SKM-1 (cell line): ENCODE data around the gene TDRD3.

Experiments used
- DNase-seq: peaks from one replicate; lab custom pipeline; 2025; ENCODE audit not compliant: unreplicated experiment; lab: John Stamatoyannopoulos, UW

The TDRD3 gene

GRCh38 chr13:60572003-60572798 is 175.2 kb downstream of the TDRD3 start:
- DNase-seq = no peak

- DNase-seq = no peak
Observed at GRCh38 chr13:60572855-60573254, 175.8 kb downstream of the TDRD3 start.

- no peak for DNase-seq
Observed at GRCh38 chr13:60574735-60575134, 177.7 kb downstream of the TDRD3 start.

GRCh38 chr13:60575142-60575541 is 178.1 kb downstream of the TDRD3 start:
- no peak for DNase-seq

- no peak for DNase-seq
Observed at GRCh38 chr13:60577761-60578160, 180.7 kb downstream of the TDRD3 start.

GRCh38 chr13:60583196-60583888 is 186.3 kb downstream of the TDRD3 start:
- no peak for DNase-seq

GRCh38 chr13:60583911-60584753 is 187.1 kb downstream of the TDRD3 start:
- no peak for DNase-seq

- DNase-seq = no peak
Observed at GRCh38 chr13:60584976-60585375, 188.0 kb downstream of the TDRD3 start.

- DNase-seq = no peak
Observed at GRCh38 chr13:60590800-60591747, 194.1 kb downstream of the TDRD3 start.

GRCh38 chr13:60603049-60603448 is 206.0 kb downstream of the TDRD3 start:
- DNase-seq = no peak

GRCh38 chr13:60604058-60604457 is 207.0 kb downstream of the TDRD3 start:
- no peak for DNase-seq

- DNase-seq = no peak
Observed at GRCh38 chr13:60608954-60609353, 211.9 kb downstream of the TDRD3 start.

- no peak for DNase-seq
Observed at GRCh38 chr13:60611523-60611922, 214.5 kb downstream of the TDRD3 start.

- no peak for DNase-seq
Observed at GRCh38 chr13:60612593-60612992, 215.6 kb downstream of the TDRD3 start.

- no peak for DNase-seq
Observed at GRCh38 chr13:60613080-60613479, 216.1 kb downstream of the TDRD3 start.

- DNase-seq = no peak
Observed at GRCh38 chr13:60617991-60618733, 221.1 kb downstream of the TDRD3 start.

- no peak for DNase-seq
Observed at GRCh38 chr13:60619461-60619860, 222.4 kb downstream of the TDRD3 start.

GRCh38 chr13:60620611-60621395 is 223.8 kb downstream of the TDRD3 start:
- DNase-seq = no peak

GRCh38 chr13:60623151-60623550 is 226.1 kb downstream of the TDRD3 start:
- no peak for DNase-seq
